Peyer's patch (tissue), 4 donors: Measurements from ENCODE around the gene RAB40B. TPM values are rescaled to one million over a fixed set of nuclear protein-coding genes. Genes with fewer than 3 reads are reported as not detected.

Experiments
- DNase-seq, 3 donors: peaks; one replicate each; pipeline ENCODE4 v3.0.0-alpha.2; 2017 to 2019
- H3K27ac ChIP-seq, 4 donors: fragments of 200-600 bp; sonication (generic); one replicate each; pipeline ENCODE4 v1.5.1; 2016 to 2019
- H3K27me3 ChIP-seq, 2 donors: fragments of 200-600 bp; sonication (generic); one replicate each; pipeline ENCODE4 v1.5.1; 2019
- H3K36me3 ChIP-seq, 3 donors: fragments of 200-600 bp; sonication (generic); one replicate each; pipeline ENCODE4 v1.5.1; 2016 to 2019
- H3K4me1 ChIP-seq, 4 donors: fragments of 200-600 bp; sonication (generic); one replicate each; pipeline ENCODE4 v1.5.1; 2016 to 2019
- H3K4me3 ChIP-seq, 4 donors: fragments of 200-600 bp; sonication (generic); 1 replicate in 3 of 4; 2 replicates in 1 of 4; pipeline ENCODE4 v1.5.1; 2016 to 2019; ENCODE audit warnings: mild to moderate bottlenecking in 1 of 4
- H3K9me3 ChIP-seq, 4 donors: fragments of 200-600 bp; sonication (generic); one replicate each; pipeline ENCODE4 v1.5.1; 2016 to 2019; ENCODE audit warnings: mild to moderate bottlenecking in 1 of 4
- CTCF ChIP-seq, 6 experiments: fragments of 450-650 bp in 4 of 6; fragments of 200-600 bp in 2 of 6; sonication (generic) in 1 of 6; IDR thresholded peaks; one replicate each; pipeline ENCODE4 v1.5.1; 2017 to 2019; ENCODE audit warnings: antibody characterized with exemption in 6 of 6, mild to moderate bottlenecking in 3 of 6, moderate library complexity in 1 of 6
- POLR2A ChIP-seq, 2 donors: fragments of 450-650 bp; IDR thresholded peaks; one replicate each; pipeline ENCODE4 v1.5.1; 2017; ENCODE audit warnings: antibody characterized with exemption in 2 of 2, mild to moderate bottlenecking in 2 of 2, moderate library complexity in 2 of 2
- total RNA-seq, 4 donors: library from RNA; depleted of rRNA; stranded (reverse); fragments of >200 nt; gene quantifications; one replicate each; pipeline ENCODE4 v1.1.0, GENCODE V29; 2016

The RAB40B gene
- total RNA-seq, 4 donors from 2014 or later, result 13.3 to 63.5 (median 29.1) TPM

DNA sequence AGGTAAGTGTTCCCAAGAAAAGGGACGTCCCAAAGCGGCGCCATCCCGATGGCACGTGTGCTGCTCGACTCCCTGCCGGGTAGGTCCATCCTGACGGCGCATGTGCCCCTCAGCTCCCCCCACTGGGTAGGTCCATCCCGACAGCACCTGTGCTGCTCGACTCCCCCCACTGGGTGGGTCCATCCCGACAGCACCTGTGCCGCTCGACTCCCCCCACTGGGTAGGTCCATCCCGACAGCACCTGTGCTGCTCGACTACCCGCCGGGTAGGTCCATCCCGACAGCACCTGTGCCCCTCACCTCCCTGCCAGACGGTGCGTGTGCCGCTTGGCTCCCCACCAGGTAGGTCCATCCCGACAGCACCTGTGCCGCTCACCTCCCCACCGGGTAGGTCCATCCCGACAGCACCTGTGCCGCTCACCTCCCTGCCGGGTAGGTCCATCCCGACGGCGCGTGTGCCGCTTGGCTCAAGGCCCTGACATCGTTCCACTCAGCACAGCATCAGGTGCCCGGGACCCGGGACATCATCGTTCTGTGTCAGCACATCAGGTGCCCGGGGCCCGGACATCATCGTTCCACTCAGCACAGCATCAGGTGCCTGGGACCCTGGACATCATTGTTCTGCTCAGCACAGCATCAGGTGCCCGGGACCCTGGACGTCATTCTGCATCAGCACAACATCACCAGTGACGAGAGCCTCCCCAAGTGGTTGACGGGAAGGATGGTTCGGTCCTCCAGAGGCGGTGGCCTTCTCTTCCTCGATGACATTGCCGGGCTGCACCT lies 31.2 kb upstream of the RAB40B start:
- no peak for TF ChIP-seq CTCF (IDR thresholded peaks at IDR 0.05)
- TF ChIP-seq POLR2A (IDR thresholded peaks at IDR 0.05), result no peak
- H3K36me3 ChIP-seq, result peaks cover 0 to 32% (median 0%) of the 10 kb centered on the region in 3 donors
- no peaks in the 10 kb centered on the region for H3K4me1 ChIP-seq
- no peak overlapping the region for H3K27ac ChIP-seq
- DNase-seq, result peak in 1 of 3 donors; percentile 41
- peaks cover 0 to 8% (median 0%) of the 10 kb centered on the region in 4 donors for H3K9me3 ChIP-seq
- H3K4me3 ChIP-seq, result no peak overlapping the region
- no peaks in the 10 kb centered on the region for H3K27me3 ChIP-seq

DNA sequence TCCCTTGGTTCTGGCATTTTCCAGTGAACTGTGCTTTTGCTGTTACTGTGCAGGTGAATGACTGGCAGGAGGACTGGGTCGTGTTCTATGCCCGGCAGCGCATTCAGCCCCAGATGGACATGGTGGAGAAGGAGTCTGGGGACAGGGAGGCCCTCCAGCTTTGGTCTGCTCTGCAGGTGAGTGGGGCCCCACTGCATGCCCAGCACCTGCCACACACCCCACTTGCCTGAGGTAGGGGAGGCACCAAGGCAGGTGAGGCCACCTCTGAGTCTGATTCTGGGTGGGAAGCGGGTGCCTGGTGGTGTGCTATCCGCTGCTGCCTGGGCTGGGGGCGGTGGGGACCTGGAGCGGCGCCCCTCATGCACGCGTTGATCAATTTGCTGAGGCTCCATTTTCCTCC lies 27.9 kb upstream of the RAB40B start:
- Histone ChIP-seq H3K4me1 (no peaks in the 10 kb centered on the region), H3K36me3 (peaks cover 0 to 55% (median 0%) of the 10 kb centered on the region in 3 donors), H3K9me3 (no peaks in the 10 kb centered on the region)

DNA sequence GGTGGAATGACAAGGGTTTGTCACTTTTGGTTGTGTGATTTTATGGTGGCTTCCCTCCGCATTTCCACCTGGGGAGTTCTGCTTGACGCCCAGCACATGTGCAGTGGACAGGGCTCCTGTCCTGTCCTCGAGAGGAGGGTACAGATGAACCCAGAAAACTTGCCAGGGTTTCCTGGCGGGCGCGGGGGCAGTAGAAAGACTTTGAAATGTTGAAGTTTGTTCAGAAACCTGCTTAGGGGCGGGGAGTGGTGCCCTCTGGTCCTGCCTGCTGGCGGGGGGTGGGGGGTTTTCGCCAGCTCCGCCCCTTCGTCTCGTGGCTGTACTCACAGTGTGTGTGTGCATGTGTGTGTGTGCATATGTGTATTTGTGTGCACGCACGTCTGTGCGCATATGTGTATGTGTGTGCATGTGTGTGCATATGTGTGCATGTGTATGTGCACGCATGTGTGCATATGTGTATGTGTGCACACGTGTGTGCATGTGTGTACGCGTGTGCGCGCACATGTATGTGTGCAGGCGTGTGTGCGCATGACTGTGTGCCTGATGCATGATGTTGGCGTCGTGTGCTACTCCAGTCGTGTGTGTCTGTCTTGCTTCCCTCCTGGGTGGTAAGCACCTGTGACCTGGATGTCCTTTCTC lies 24.8 kb upstream of the RAB40B start:
- H3K9me3 ChIP-seq, result no peaks in the 10 kb centered on the region
- no peak for TF ChIP-seq POLR2A (IDR thresholded peaks at IDR 0.05)
- no peak for TF ChIP-seq CTCF (IDR thresholded peaks at IDR 0.05)
- H3K4me1 ChIP-seq, result peaks cover 0 to 5% (median 0%) of the 10 kb centered on the region in 4 donors
- DNase-seq, result no peak
- no peaks in the 10 kb centered on the region for H3K27me3 ChIP-seq
- peaks cover 0 to 69% (median 0%) of the 10 kb centered on the region in 3 donors for H3K36me3 ChIP-seq
- H3K4me3 ChIP-seq, result no peak overlapping the region
- H3K27ac ChIP-seq, result no peak overlapping the region

More for the DNA sequence above, 27.9 kb upstream of the RAB40B start:
- no peak for DNase-seq
- no peak overlapping the region for H3K4me3 ChIP-seq
- no peaks in the 10 kb centered on the region for H3K27me3 ChIP-seq
- TF ChIP-seq CTCF (IDR thresholded peaks at IDR 0.05), result no peak
- no peak for TF ChIP-seq POLR2A (IDR thresholded peaks at IDR 0.05)
- H3K27ac ChIP-seq, result no peak overlapping the region

- Histone ChIP-seq H3K27ac (no peak overlapping the region), H3K4me1 (peaks cover 0 to 13% (median 6%) of the 10 kb centered on the region in 4 donors), H3K36me3 (peaks cover 0 to 65% (median 0%) of the 10 kb centered on the region in 3 donors), H3K4me3 (no peak overlapping the region), H3K27me3 (no peaks in the 10 kb centered on the region), H3K9me3 (no peaks in the 10 kb centered on the region)
- peak in 1 of 3 donors; percentile 39 for DNase-seq
- no peak for TF ChIP-seq CTCF (IDR thresholded peaks at IDR 0.05)
Measured at GRCh38 chr17:82722341-82723013, 24.0 kb upstream of the RAB40B start.

GRCh38 chr17:82720204-82720603 lies 21.7 kb upstream of the RAB40B start:
- Histone ChIP-seq H3K27me3 (no peaks in the 10 kb centered on the region), H3K4me1 (peaks cover 0 to 18% (median 12%) of the 10 kb centered on the region in 4 donors), H3K4me3 (no peak overlapping the region), H3K9me3 (no peaks in the 10 kb centered on the region), H3K36me3 (peaks cover 0 to 48% (median 0%) of the 10 kb centered on the region in 3 donors), H3K27ac (no peak overlapping the region)
- TF ChIP-seq CTCF (IDR thresholded peaks at IDR 0.05) (no peak), POLR2A (IDR thresholded peaks at IDR 0.05) (no peak)
- DNase-seq, result peak in 1 of 3 donors; percentile 39
